Neural cell (in vitro differentiated cells): ENCODE data around the gene PRDM4. TPM values are rescaled to one million over a fixed set of nuclear protein-coding genes. Genes with fewer than 3 reads are reported as not detected.
"Not testable (repeated sequence)": the region's sequence is repeated elsewhere in the genome, so short reads cannot be mapped to it uniquely, and the experiment has no call there.

Experiments
- H2AFZ ChIP-seq: fragments of 200-600, 300-800 bp; sonication (generic), shearing (Covaris generic); 2 replicates; pipeline ENCODE4 v1.6.0; 2014; ENCODE audit warnings: low read depth, mild to moderate bottlenecking, antibody characterized with exemption, low read length, moderate library complexity
- H3F3A ChIP-seq: fragments of 200-600 bp; shearing (Covaris generic); 2 replicates; pipeline ENCODE4 v1.6.1; 2016; ENCODE audit warnings: mild to moderate bottlenecking, moderate library complexity, mixed read lengths, antibody characterized with exemption, low read length; ENCODE audit not compliant: insufficient read depth, poor library complexity, severe bottlenecking
- H3K27ac ChIP-seq: fragments of 200-600, 300-800 bp; sonication (generic), shearing (Covaris generic); 2 replicates; pipeline ENCODE4 v1.5.1; 2014; ENCODE audit warnings: mild to moderate bottlenecking, low read length, moderate library complexity
- H3K27me3 ChIP-seq: fragments of 300-800, 200-600 bp; sonication (generic), shearing (Covaris generic); 2 replicates; pipeline ENCODE4 v1.6.0; 2014; ENCODE audit warnings: mild to moderate bottlenecking, low read depth, low read length, moderate library complexity; ENCODE audit not compliant: insufficient read depth
- H3K36me3 ChIP-seq: fragments of 300-800, 200-600 bp; sonication (generic), shearing (Covaris generic); 2 replicates; pipeline ENCODE4 v1.5.1; 2014; ENCODE audit warnings: mild to moderate bottlenecking, antibody characterized with exemption, low read length, moderate library complexity; ENCODE audit not compliant: insufficient read depth
- H3K4me2 ChIP-seq: fragments of 300-800, 200-600 bp; sonication (generic), shearing (Covaris generic); 2 replicates; pipeline ENCODE4 v1.6.0; 2014; ENCODE audit warnings: mild to moderate bottlenecking, low read length
- H3K4me3 ChIP-seq: fragments of 300-800, 200-600 bp; sonication (generic), shearing (Covaris generic); 2 replicates; pipeline ENCODE4 v1.5.1; 2014; ENCODE audit warnings: mild to moderate bottlenecking, low read length, moderate library complexity
- H3K79me2 ChIP-seq: fragments of 200-600 bp; shearing (Covaris generic); replicated peaks from 2 replicates; pipeline ENCODE4 v1.6.0; 2014; ENCODE audit warnings: mild to moderate bottlenecking, low read length, moderate library complexity; ENCODE audit not compliant: insufficient read depth
- H3K9ac ChIP-seq: fragments of 300-800, 200-600 bp; sonication (generic), shearing (Covaris generic); 2 replicates; pipeline ENCODE4 v1.6.1; 2016; ENCODE audit warnings: mild to moderate bottlenecking, low read length, mixed read lengths
- H3K9me2 ChIP-seq: fragments of 200-600 bp; shearing (Covaris generic); 2 replicates; pipeline ENCODE4 v1.6.1; 2016; ENCODE audit warnings: mild to moderate bottlenecking, low read length, mixed read lengths; ENCODE audit not compliant: insufficient read depth
- H3K9me3 ChIP-seq: fragments of 200-600, 300-800 bp; sonication (generic), shearing (Covaris generic); 2 replicates; pipeline ENCODE4 v1.6.1; 2016; ENCODE audit warnings: mild to moderate bottlenecking, mixed run types, low read length, moderate library complexity, mixed read lengths
- H4K20me1 ChIP-seq: fragments of 200-600 bp; shearing (Covaris generic); 2 replicates; pipeline ENCODE4 v1.6.1; 2016; ENCODE audit warnings: mild to moderate bottlenecking, mixed run types; ENCODE audit not compliant: insufficient read depth
- EP300 ChIP-seq: fragments of 450-650 bp; conservative IDR thresholded peaks from 2 replicates; pipeline ENCODE4 v1.6.1; 2014; ENCODE audit warnings: antibody characterized with exemption, mild to moderate bottlenecking, moderate library complexity; ENCODE audit not compliant: poor library complexity, severe bottlenecking
- EZH2 ChIP-seq: fragments of 200-600, 300-800 bp; shearing (Covaris generic), sonication (generic); IDR thresholded peaks from 2 replicates; pipeline ENCODE4 v1.6.1; 2014; ENCODE audit warnings: antibody characterized with exemption, low read length, borderline replicate concordance, mild to moderate bottlenecking; ENCODE audit not compliant: insufficient read depth, poor library complexity, severe bottlenecking
- MXI1 ChIP-seq: fragments of 450-650 bp; conservative IDR thresholded peaks from 2 replicates; pipeline ENCODE4 v1.6.1; 2014; ENCODE audit warnings: antibody characterized with exemption, mild to moderate bottlenecking; ENCODE audit not compliant: poor library complexity, severe bottlenecking
- POLR2AphosphoS5 ChIP-seq: IDR thresholded peaks from 2 replicates; pipeline ENCODE4 v1.6.1; 2012
- RAD21 ChIP-seq: fragments of 450-650 bp; conservative IDR thresholded peaks from 2 replicates; pipeline ENCODE4 v1.6.1; 2014; ENCODE audit warnings: antibody characterized with exemption, mild to moderate bottlenecking, moderate library complexity
- REST ChIP-seq: IDR thresholded peaks from 2 replicates; pipeline ENCODE4 v1.6.1; 2012; ENCODE audit warnings: borderline replicate concordance
- SMC3 ChIP-seq: fragments of 450-650 bp; conservative IDR thresholded peaks from 2 replicates; pipeline ENCODE4 v1.6.1; 2014; ENCODE audit warnings: antibody characterized with exemption, mild to moderate bottlenecking, moderate library complexity; ENCODE audit not compliant: poor library complexity
- TAF1 ChIP-seq: IDR thresholded peaks from 2 replicates; pipeline ENCODE4 v1.6.1; 2012; ENCODE audit warnings: low read depth
- polyA plus RNA-seq: library from polyadenylated mRNA; depleted of rRNA; stranded (reverse); fragments of >200 nt; gene quantifications from 2 replicates; pipeline ENCODE4 v1.2.3, GENCODE V29; 2014
- TF ChIP-seq, protein P1 (sequence below): fragments of 450-650 bp; IDR thresholded peaks from 2 replicates; pipeline ENCODE4 v1.5.1; 2014; ENCODE audit warnings: antibody characterized with exemption, mild to moderate bottlenecking, moderate library complexity; ENCODE audit not compliant: poor library complexity, severe bottlenecking

Gene PRDM4
- polyA plus RNA-seq, 1 donor from 2014 or later, result 46.0 TPM

GRCh38 chr12:107715780-107716179, 45.2 kb downstream of the PRDM4 start:
- H3K9me3 ChIP-seq, result no peaks in the 10 kb centered on the region

DNA sequence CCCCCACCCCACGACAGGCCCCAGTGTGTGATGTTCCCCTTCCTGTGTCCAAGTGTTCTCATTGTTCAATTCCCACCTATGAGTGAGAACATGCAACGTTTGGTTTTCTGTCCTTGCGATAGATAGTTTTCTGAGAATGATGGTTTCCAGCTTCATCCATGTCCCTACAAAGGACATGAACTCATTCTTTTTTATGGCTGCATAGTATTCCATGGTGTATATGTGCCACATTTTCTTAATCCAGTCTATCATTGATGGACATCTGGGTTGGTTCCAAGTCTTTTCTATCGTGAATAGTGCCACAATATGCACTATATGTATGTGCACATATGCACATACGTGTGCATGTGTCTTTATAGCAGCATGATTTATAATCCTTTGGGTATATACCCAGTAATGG, 55.4 kb downstream of the PRDM4 start:
- H4K20me1 ChIP-seq, H3K9me3 ChIP-seq, H3K79me2 ChIP-seq, H3K4me3 ChIP-seq, H3K9me2 ChIP-seq, H2AFZ ChIP-seq, H3F3A ChIP-seq, H3K4me2 ChIP-seq, H3K27me3 ChIP-seq, H3K36me3 ChIP-seq, H3K9ac ChIP-seq, H3K27ac ChIP-seq: not testable (repeated sequence)

More at GRCh38 chr12:107715780-107716179, 45.2 kb downstream of the PRDM4 start:
- H3K79me2 ChIP-seq, result no peaks in the 10 kb centered on the region
- H3F3A ChIP-seq, result no peaks in the 10 kb centered on the region
- no peaks in the 10 kb centered on the region for H3K9me2 ChIP-seq
- no peaks in the 10 kb centered on the region for H3K27me3 ChIP-seq
- no peak overlapping the region for H3K4me3 ChIP-seq
- no peak overlapping the region for H3K4me2 ChIP-seq
- TF ChIP-seq RAD21, result no peak
- TF ChIP-seq EZH2, result no peak
- TF ChIP-seq EP300, result no peak
- TF ChIP-seq POLR2AphosphoS5, result no peak
- TF ChIP-seq, protein P1, sequence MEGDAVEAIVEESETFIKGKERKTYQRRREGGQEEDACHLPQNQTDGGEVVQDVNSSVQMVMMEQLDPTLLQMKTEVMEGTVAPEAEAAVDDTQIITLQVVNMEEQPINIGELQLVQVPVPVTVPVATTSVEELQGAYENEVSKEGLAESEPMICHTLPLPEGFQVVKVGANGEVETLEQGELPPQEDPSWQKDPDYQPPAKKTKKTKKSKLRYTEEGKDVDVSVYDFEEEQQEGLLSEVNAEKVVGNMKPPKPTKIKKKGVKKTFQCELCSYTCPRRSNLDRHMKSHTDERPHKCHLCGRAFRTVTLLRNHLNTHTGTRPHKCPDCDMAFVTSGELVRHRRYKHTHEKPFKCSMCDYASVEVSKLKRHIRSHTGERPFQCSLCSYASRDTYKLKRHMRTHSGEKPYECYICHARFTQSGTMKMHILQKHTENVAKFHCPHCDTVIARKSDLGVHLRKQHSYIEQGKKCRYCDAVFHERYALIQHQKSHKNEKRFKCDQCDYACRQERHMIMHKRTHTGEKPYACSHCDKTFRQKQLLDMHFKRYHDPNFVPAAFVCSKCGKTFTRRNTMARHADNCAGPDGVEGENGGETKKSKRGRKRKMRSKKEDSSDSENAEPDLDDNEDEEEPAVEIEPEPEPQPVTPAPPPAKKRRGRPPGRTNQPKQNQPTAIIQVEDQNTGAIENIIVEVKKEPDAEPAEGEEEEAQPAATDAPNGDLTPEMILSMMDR, result no peak
- no peak for TF ChIP-seq SMC3
- no peak for TF ChIP-seq TAF1
- TF ChIP-seq MXI1, result no peak
- no peak for TF ChIP-seq REST
- no peak overlapping the region for H3K27ac ChIP-seq
- H4K20me1 ChIP-seq, result no peaks in the 10 kb centered on the region
- H3K36me3 ChIP-seq, result peaks cover 11% of the 10 kb centered on the region
- no peak overlapping the region for H2AFZ ChIP-seq
- H3K9ac ChIP-seq, result no peak overlapping the region

GRCh38 chr12:107704041-107704440, 56.9 kb downstream of the PRDM4 start:
- no peaks in the 10 kb centered on the region for H3K79me2 ChIP-seq
- H3K9ac ChIP-seq, result no peak overlapping the region
- no peak overlapping the region for H3K4me3 ChIP-seq
- H3K9me2 ChIP-seq, result no peaks in the 10 kb centered on the region
- TF ChIP-seq MXI1 (no peak), SMC3 (no peak), EP300 (no peak), TAF1 (no peak), RAD21 (no peak), EZH2 (no peak), REST (no peak), POLR2AphosphoS5 (no peak)
- TF ChIP-seq, protein P1, result no peak
- H4K20me1 ChIP-seq, result no peaks in the 10 kb centered on the region
- no peaks in the 10 kb centered on the region for H3K27me3 ChIP-seq
- H3F3A ChIP-seq, result no peaks in the 10 kb centered on the region
- H2AFZ ChIP-seq, result no peak overlapping the region
- H3K9me3 ChIP-seq, result no peaks in the 10 kb centered on the region
- H3K27ac ChIP-seq, result no peak overlapping the region
- no peak overlapping the region for H3K4me2 ChIP-seq
- H3K36me3 ChIP-seq, result peaks cover 15% of the 10 kb centered on the region
